Lower leg skin (tissue), 4 donors: Measurements from ENCODE around the gene QPCTL. TPM values are rescaled to one million over a fixed set of nuclear protein-coding genes. Genes with fewer than 3 reads are reported as not detected.

Source experiments
- DNase-seq, 2 donors: peaks; one replicate each; pipeline ENCODE4 v3.0.0-alpha.2; 2019; ENCODE audit warnings: low spot score in 2 of 2
- H3K4me3 ChIP-seq: fragments of 200-600 bp; sonication (generic); 2 replicates; pipeline ENCODE4 v1.5.1; 2017; ENCODE audit warnings: mild to moderate bottlenecking, low read depth; ENCODE audit not compliant: poor library complexity, severe bottlenecking
- CTCF ChIP-seq, 3 donors: fragments of 450-650 bp; IDR thresholded peaks; one replicate each; pipeline ENCODE4 v1.5.1; 2016; ENCODE audit warnings: antibody characterized with exemption in 3 of 3, mild to moderate bottlenecking in 3 of 3, moderate library complexity in 2 of 3
- POLR2A ChIP-seq, 2 donors: fragments of 450-650 bp; IDR thresholded peaks; one replicate each; pipeline ENCODE4 v1.6.1; 2016 to 2017; ENCODE audit warnings: antibody characterized with exemption in 2 of 2, mild to moderate bottlenecking in 1 of 2, moderate library complexity in 1 of 2
- WGBS, 2 donors: methylation state at CpG; one replicate each; pipeline ENCODE4 v1.1.5; 2018; 5-methylcytosine and 5-hydroxymethylcytosine counted together
- intact Hi-C: fragments of 100-400 bp; cut with DNase I; formaldehyde crosslinking; loops from one replicate; pipeline ENCODE4 v1.15.0; 2023; ENCODE audit warnings: low total_unique reads
- total RNA-seq, 4 donors: library from RNA; depleted of rRNA; stranded (reverse); fragments of >200 nt; gene quantifications; one replicate each; pipeline ENCODE4 v1.1.0, GENCODE V29; 2016

The QPCTL gene
- total RNA-seq, 4 donors from 2014 or later, result 3.4 to 8.7 (median 6.8) TPM

DNA sequence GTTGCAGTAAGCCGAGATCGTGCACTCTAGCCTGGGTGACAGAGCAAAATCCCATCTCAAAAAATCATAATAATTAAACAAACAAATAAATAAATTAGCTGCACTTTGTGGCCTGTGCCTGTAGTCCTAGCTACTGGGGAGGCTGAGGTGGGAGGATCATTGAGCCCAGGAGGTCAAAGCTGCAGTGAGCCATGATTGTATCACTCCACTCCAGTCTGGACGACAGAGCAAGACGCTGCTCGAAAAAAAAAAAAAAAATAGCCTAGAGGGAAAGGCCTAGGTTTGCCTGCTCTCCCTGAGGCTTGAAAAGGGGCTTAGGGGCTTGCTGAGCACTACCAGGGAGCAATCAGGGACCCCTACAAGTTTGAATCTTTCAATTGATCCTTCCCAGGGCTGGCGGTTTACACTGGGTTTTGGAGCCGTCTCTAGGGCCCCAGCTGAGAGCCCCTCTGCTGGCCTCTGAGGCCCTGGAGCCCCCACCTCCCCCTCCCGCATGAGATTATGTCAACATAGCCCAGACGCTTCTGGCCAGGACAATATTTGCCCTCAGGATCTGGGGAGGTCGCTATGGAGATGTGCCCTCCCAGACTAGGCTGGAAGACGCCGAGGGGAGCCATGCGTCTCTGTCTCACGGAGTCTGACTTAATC is 34.8 kb upstream of the QPCTL start:
- TF ChIP-seq CTCF (IDR thresholded peaks at IDR 0.05), result no peak
- TF ChIP-seq POLR2A (IDR thresholded peaks at IDR 0.05), result no peak
- no peak overlapping the region for H3K4me3 ChIP-seq
- DNase-seq, result no peak
- intact Hi-C loops, result no loop called here
- WGBS, 2 donors, result 47 to 58% methylated on average over 14 of the region's 14 CpGs

GRCh38 chr19:45659096-45659729 is 33.3 kb upstream of the QPCTL start:
- no peak for DNase-seq
- intact Hi-C loops, result no loop called here
- 72 to 76% methylated on average over 6 of the region's 6 CpGs for WGBS, 2 donors
- H3K4me3 ChIP-seq, result no peak overlapping the region
- TF ChIP-seq POLR2A (IDR thresholded peaks at IDR 0.05), result no peak
- no peak for TF ChIP-seq CTCF (IDR thresholded peaks at IDR 0.05)

GRCh38 chr19:45660636-45661035 is 31.8 kb upstream of the QPCTL start:
- intact Hi-C loops, result no loop called here
- WGBS, 2 donors, result 13 to 27% methylated on average over 6 to 8 of the region's 8 CpGs
- TF ChIP-seq POLR2A (IDR thresholded peaks at IDR 0.05), result no peak
- DNase-seq, result no peak
- H3K4me3 ChIP-seq, result no peak overlapping the region

- WGBS, 2 donors, result 78 to 91% methylated on average over 1 of the region's 1 CpG
- intact Hi-C loops, result no loop called here
- DNase-seq, result no peak
- TF ChIP-seq CTCF (IDR thresholded peaks at IDR 0.05) (no peak), POLR2A (IDR thresholded peaks at IDR 0.05) (no peak)
- H3K4me3 ChIP-seq, result no peak overlapping the region
Observed at GRCh38 chr19:45663800-45664199, 28.7 kb upstream of the QPCTL start.

DNA sequence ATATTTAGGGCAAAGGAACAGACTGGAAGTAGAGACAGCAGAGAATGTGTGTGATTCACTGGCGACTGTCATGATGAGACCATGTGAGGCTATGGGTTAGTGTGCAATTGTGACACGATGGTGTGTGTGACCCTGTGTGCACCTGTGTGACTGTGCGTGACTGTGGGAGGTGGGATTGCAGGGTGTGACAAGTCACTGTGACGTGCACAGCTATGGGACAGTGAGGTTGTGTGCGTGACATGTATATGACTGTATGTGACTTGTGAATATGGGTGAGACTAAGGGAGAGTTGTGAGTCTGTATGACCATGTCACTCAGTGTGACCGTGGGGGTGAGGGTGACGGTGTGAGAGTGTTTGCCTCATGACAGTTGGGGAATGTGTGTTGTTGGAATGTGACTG is 27.9 kb upstream of the QPCTL start:
- no peak for DNase-seq
- H3K4me3 ChIP-seq, result no peak overlapping the region
- TF ChIP-seq CTCF (IDR thresholded peaks at IDR 0.05) (no peak), POLR2A (IDR thresholded peaks at IDR 0.05) (no peak)
- WGBS, 2 donors, result 57 to 64% methylated on average over 7 of the region's 7 CpGs
- intact Hi-C loops, result no loop called here

DNA sequence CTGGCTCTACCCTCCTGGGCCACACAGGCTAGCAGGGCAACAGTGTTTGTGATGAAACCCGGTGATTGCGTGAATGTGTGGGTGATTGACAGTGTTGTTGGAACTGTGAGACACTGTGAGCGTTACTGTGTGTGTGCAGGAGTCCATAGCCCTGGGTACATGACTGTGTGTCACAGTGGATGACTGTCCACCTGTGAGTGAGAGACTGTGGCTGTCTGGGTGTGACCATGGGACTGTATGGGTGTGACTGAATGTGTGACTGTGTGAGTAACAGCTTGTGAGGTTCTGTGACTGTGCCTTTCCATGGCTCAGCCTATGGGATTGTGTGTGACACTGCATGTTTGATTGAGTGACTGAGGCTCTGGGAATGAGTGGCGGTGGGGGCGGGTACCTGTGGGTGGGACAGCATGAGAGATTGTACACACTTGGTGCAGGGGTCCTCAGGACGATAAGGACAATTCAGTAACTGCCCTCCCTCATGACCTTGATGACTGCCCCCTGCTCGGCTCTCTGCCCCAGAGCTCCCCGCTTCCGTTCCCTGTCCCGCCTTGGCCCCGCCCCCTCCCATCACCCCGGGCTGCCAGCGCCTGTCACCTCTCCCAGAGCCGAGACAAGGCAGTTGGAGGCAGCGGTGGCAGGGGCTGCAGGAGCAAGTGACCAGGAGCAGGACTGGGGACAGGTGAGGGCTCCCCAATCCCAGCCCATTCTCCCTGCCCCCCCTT is 24.7 kb upstream of the QPCTL start, which contains the start of gene GIPR:
Gene GIPR (plus strand): TSS at position 602 of the 722 bp plus-strand sequence. CDS start 1,300 bp downstream, outside the sequence.
- intact Hi-C loops, result no loop called here
- H3K4me3 ChIP-seq, result no peak within 1 kb of the TSS
- WGBS, 2 donors, result 15 to 17% methylated on average over 9 of the region's 15 CpGs
- no peak for TF ChIP-seq CTCF (IDR thresholded peaks at IDR 0.05)
- TF ChIP-seq POLR2A (IDR thresholded peaks at IDR 0.05), result no peak
- peak; percentile 41 to 91 for DNase-seq
